Effector memory CD4-positive, alpha-beta T cell (primary cell): ENCODE results near the gene ZNF668.
"Not testable (repeated sequence)": the region's sequence is repeated elsewhere in the genome, so short reads cannot be mapped to it uniquely, and the experiment has no call there.

Experiments used
- DNase-seq, 3 donors: peaks; one replicate each; pipeline ENCODE4 v3.0.0-alpha.2; 2020
- H3K27ac ChIP-seq: 2 replicates; pipeline ENCODE4 v1.7.0; 2013; ENCODE audit warnings: mild to moderate bottlenecking, low read length, moderate library complexity; ENCODE audit not compliant: insufficient read depth, poor library complexity, severe bottlenecking
- H3K27me3 ChIP-seq: replicated peaks from 2 replicates; pipeline ENCODE4 v1.7.0; 2013; ENCODE audit warnings: mild to moderate bottlenecking, low read length; ENCODE audit not compliant: insufficient read depth, control insufficient read depth, poor library complexity, severe bottlenecking
- H3K36me3 ChIP-seq: 2 replicates; pipeline ENCODE4 v1.7.0; 2013; ENCODE audit warnings: mild to moderate bottlenecking, low read length, moderate library complexity; ENCODE audit not compliant: control insufficient read depth, insufficient read depth
- H3K4me1 ChIP-seq: 2 replicates; pipeline ENCODE4 v1.7.0; 2013; ENCODE audit warnings: low read length, mild to moderate bottlenecking; ENCODE audit not compliant: control insufficient read depth, insufficient read depth, poor library complexity, severe bottlenecking
- H3K4me3 ChIP-seq: 2 replicates; pipeline ENCODE4 v1.7.0; 2013; ENCODE audit warnings: low read length, low read depth, mild to moderate bottlenecking; ENCODE audit not compliant: insufficient read depth, poor library complexity, severe bottlenecking
- H3K9me3 ChIP-seq: 2 replicates; pipeline ENCODE4 v1.7.0; 2013; ENCODE audit warnings: mild to moderate bottlenecking, low read length, moderate library complexity; ENCODE audit not compliant: control insufficient read depth

ZNF668 gene

DNA sequence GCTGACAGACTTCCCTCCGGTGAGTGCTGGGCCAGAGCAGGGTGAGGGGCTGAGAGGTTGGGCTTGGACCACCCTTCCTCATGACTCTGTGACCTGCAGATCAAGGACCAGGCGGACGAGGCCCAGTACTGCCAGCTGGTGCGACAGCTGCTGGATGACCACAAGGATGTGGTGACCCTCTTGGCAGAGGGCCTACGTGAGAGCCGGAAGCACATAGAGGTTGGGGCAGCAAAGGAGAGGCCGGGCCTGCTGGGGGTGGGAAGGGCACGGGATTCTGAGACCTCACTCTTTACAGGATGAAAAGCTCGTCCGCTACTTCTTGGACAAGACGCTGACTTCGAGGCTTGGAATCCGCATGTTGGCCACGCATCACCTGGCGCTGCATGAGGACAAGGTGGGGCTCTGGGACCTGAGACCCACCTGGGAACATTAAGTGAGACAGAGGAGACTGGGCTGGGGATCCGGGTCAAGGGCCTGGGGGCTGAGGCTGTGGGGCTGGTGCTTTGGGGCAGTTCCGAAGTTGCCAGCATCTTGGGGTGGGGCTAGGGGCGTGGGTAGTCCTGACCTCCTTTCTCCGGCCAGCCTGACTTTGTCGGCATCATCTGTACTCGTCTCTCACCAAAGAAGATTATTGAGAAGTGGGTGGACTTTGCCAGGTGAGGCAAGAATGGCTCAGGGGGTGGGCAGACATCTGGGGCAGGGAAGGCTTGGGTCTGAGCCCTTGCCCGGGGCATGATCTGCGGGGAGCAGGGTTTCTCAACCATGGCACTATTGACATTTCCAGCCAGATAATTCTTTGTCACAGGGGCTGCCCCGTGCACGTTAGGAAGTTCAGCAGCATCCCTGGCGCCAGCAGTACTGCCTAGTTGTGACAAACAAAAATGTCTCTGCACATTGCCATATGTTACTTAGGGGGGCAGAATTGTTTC, 36.3 kb upstream of the ZNF668 start:
- no peak overlapping the region for H3K4me3 ChIP-seq

DNA sequence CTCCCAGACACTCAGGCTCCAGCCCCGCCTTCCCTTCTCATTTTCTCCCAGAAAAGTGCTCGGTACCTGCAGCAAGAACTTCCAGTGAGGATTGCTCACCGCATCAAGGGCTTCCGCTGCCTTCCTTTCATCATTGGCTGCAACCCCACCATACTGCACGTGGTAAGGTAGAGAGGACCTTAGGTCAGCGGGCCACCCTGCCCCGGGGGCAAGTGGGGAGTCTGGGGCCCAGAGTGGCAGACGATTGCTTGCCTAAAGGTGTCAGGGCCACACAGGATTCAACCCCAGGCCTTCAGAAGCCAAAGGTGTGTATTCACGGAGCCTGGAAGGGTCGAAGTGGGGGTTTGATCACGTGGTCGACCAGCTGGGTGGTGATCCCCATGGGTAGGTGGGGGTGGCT, 35.6 kb upstream of the ZNF668 start:
- Histone ChIP-seq H3K4me3 (no peak overlapping the region), H3K4me1 (peaks cover 10% of the 10 kb centered on the region), H3K27ac (no peak overlapping the region), H3K9me3 (no peaks in the 10 kb centered on the region), H3K27me3 (no peaks in the 10 kb centered on the region), H3K36me3 (peaks cover 21% of the 10 kb centered on the region)
- no peak for DNase-seq

More for the DNA sequence above, 36.3 kb upstream of the ZNF668 start:
- H3K36me3 ChIP-seq = peaks cover 21% of the 10 kb centered on the region
- H3K27me3 ChIP-seq = no peaks in the 10 kb centered on the region
- no peak overlapping the region for H3K27ac ChIP-seq
- peaks cover 10% of the 10 kb centered on the region for H3K4me1 ChIP-seq
- no peaks in the 10 kb centered on the region for H3K9me3 ChIP-seq
- DNase-seq = no peak

DNA sequence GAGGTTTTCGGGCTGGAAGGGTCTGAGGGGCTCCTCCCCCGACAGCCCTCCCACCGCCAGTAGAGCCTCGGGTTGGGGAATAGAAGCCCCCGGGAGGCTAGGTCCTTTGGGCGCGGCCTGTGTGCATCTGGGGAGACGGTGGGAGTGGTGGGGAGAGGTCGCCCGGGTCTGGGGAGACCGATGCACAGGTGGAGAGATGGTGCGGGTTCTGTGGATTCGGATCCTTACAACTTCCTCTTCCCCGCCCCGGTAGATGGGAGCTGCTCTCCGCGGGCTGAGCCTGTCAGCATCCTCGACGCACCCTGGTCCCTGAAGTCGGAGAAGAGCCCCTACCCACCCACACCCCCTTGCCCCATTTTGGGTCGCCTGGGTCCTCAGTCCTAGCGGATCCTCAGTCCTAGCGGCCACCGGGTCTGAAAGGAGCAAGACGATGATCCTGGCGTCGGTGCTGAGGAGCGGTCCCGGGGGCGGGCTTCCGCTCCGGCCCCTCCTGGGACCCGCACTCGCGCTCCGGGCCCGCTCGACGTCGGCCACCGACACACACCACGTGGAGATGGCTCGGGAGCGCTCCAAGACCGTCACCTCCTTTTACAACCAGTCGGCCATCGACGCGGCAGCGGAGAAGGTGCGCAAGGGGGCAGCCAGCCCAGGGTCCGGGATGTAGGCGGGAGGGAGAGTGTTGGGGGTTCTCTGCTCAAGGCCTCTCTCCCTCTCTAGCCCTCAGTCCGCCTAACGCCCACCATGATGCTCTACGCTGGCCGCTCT, 34.9 kb upstream of the ZNF668 start:
- Histone ChIP-seq H3K4me3 (peak overlapping the region; percentile 88), H3K27me3 (no peaks in the 10 kb centered on the region), H3K27ac (peak overlapping the region; percentile 70), H3K9me3 (no peaks in the 10 kb centered on the region), H3K36me3 (peaks cover 21% of the 10 kb centered on the region), H3K4me1 (peaks cover 10% of the 10 kb centered on the region)
- DNase-seq = no peak

DNA sequence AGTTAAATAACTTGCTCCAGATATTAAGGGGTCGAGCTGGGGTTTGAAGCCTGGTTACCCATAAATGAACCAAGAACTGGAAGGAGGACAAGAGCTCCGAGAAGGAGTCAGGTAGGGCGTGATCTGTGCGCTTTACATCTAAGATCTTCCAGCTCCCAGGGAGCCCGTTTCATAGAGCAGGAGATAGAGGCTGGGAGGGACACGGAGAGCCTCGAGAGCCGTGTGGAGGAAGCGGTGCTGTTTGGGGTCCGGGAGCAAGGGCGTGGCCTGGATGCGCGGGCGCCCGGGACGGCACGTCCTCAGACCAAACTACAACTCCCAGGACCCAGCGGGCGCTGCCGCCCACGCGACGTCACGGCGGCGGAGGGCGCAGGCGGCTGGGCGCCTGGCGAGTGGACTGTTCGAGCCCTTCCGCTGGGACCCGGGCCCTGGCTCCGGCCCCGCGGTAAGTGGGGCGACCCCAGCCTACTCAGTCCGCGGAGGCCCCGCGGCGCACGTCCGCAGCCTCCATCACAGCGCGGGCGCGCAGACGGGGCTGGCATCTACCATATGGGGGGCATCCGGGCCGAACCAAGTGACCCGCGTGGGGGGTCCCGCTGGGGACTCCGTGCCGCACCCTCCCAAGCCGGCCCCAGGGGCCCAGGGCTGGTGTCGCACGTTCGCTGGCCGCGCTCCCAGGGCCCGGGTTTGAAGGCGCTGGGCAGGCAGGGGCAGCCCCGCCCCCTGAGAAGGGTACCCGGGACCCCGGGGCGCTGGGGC, 34.2 kb upstream of the ZNF668 start, which contains the start of gene BCKDK:
Gene BCKDK, plus strand, starts transcription at position 352 of the 759 bp plus-strand sequence. CDS start 838 bp downstream, outside the sequence.
- Histone ChIP-seq H3K4me1 (peaks cover 10% of the 10 kb centered on the region), H3K4me3 (peak within 1 kb of the TSS; percentile 88), H3K36me3 (peaks cover 21% of the 10 kb centered on the region), H3K9me3 (no peaks in the 10 kb centered on the region), H3K27me3 (no peaks in the 10 kb centered on the region), H3K27ac (peak within 1 kb of the TSS; percentile 70)
- DNase-seq = peak in 1 of 3 donors; percentile 41

DNA sequence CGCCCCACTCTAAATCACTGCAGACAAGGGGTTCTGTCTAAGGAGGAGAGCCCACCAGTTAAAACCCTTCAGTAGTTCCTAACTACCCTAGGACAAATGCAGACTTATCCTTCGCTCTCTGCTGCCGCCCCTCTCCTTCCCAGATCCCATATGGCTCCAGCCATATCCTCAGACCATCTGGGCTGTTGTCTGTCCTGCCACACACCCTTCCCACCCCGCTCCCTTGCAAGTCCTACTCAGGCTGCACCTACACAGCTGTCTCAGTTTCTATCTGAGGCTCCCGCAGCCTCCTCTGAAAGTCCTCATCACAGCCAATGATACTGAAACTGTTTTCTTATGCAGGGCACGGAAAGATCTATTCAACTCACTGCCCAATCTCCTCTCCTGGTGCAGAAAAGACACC, 33.4 kb upstream of the ZNF668 start:
- Histone ChIP-seq H3K27me3 (no peaks in the 10 kb centered on the region), H3K27ac (no peak overlapping the region), H3K4me3 (peak overlapping the region; percentile 88), H3K36me3 (peaks cover 21% of the 10 kb centered on the region), H3K9me3 (no peaks in the 10 kb centered on the region), H3K4me1 (peaks cover 10% of the 10 kb centered on the region)
- DNase-seq = no peak

DNA sequence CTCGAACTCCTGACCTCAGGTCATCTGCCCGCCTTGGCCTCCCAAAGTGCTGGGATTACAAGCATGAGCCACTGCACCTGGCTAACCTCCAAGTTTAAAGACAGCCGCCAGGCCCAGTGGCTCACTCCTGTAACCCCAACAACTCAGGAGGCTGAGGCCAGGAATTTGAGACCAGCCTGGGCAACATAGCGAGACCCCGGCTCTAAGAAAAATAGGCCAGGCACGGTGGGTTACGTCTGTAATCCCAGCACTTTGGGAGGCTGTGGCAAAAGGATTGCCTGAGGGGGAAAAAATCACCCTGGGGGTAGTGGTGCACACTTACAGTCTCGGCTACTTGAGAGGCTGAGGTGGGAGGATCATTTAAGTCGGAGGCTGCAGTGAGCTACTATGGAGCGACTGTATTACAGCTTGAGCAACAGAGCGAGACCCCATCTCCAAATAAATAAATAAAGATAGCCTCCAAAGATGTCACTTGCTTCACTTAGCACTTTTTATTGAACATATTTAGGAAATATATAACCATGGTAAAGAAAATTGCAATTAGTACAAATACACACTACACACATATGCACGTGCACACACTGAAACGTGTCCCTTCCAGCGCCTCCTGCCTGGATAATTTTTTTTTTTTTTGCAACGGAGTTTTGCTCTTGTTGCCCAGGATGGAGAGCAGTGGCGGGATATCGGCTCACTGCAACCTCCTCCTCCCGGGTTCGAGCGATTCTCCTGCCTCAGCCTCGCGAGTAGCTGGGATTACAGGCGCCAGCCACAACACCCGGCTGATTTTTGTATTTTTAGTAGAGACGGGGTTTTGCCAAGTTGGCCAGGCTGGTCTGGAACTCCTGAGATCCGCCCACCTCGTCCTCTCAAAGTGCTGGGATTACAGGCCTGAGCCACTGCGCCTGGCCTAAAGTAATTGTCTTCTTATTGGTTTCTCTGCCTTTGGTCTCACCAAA, 32.7 kb upstream of the ZNF668 start:
- Histone ChIP-seq H3K27me3 (no peaks in the 10 kb centered on the region), H3K4me3 (no peak overlapping the region), H3K27ac (no peak overlapping the region), H3K36me3 (peaks cover 18% of the 10 kb centered on the region), H3K9me3 (no peaks in the 10 kb centered on the region), H3K4me1 (peaks cover 10% of the 10 kb centered on the region)
- no peak for DNase-seq

DNA sequence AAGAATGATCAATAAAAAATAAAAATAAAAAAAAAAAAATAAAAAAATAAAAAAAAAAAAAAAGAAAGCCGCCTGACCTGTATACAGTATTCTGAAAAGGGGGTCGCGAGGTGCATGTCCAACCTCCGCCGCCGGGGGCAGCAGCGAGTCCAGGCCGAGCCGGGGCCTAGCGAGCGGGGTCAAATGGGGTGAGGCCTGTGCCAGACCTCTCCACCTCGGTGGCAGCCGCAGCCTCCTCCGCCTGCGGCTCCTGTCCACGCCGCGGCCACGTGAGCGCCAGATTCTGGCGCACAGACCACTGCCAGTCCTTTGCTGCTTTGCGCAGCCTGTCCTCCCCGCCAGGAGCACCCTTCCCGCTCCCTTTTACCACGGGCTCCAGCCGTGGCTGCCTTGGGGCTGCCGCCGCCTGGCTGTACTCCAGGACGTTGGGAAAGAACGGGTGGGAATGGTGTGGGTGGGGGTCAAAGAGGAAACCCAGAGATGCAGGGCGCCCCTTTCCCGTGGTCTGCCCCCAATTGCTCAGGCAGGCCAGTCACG, 31.7 kb upstream of the ZNF668 start:
- DNase-seq = peak; percentile 56 to 65 (median 65)
- Histone ChIP-seq H3K9me3 (no peaks in the 10 kb centered on the region), H3K4me1 (peaks cover 10% of the 10 kb centered on the region), H3K36me3 (peaks cover 8% of the 10 kb centered on the region), H3K27ac (no peak overlapping the region), H3K4me3 (no peak overlapping the region), H3K27me3 (no peaks in the 10 kb centered on the region)

DNA sequence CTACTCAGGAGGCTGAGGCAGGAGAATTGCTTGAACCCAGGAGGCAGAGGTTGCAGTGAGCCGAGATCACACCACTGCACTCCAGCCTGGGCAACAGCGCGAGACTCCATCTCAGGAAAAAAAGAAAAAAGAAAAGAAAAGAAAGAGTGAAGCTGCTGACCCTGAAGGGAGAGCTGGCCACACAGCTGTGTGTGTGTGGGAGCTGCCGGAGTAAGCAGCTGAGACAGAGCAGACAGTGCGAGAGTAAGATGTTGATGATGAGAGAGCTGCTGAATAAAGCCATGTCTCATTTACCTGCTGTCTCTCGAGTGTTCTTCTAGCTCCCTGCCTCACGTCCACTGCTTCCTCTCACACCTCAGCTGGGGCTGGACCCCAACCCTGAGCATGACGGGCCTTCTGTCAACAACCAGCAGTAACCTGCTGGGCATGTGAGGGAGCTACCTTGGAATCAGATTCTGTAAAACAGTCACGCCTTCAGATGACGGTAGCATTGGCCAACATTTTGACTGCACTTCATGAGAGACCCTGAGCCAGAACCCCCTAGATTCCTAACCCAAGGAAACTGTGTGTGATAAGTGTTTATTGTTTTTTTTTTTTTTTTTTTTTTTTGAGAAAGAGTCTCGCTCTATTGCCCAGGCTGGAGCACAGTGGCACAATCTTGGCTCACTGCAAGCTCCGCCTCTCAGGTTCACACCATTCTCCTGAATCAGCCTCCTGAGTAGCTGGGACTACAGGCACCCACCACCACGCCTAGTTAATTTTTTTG, 27.0 kb upstream of the ZNF668 start:
- DNase-seq, H3K36me3 ChIP-seq, H3K27ac ChIP-seq, H3K9me3 ChIP-seq, H3K4me1 ChIP-seq, H3K27me3 ChIP-seq, H3K4me3 ChIP-seq: not testable (repeated sequence)
